Kidney (tissue), 14 donors: Measurements from ENCODE around the gene PORCN. TPM values are rescaled to one million over a fixed set of nuclear protein-coding genes. Genes with fewer than 3 reads are reported as not detected.

ENCODE experiments used
- DNase-seq, 5 donors: peaks; one replicate each; pipeline ENCODE4 v3.0.0-alpha.2; 2013 to 2020
- FAIRE-seq: peaks from 2 replicates; lab custom pipeline; 2012; peaks lifted over from hg19 to GRCh38; lab: Jason Lieb, UNC
- H3K27ac ChIP-seq, 2 donors: one replicate each; pipeline ENCODE4 v1.7.0; 2013; ENCODE audit warnings: low read depth in 2 of 2, low read length in 2 of 2, inconsistent platforms in 1 of 2
- H3K27me3 ChIP-seq: one replicate; pipeline ENCODE4 v1.7.1; 2013; ENCODE audit warnings: low read length, inconsistent platforms; ENCODE audit not compliant: control insufficient read depth, insufficient read depth
- H3K36me3 ChIP-seq, 3 donors: one replicate each; pipeline versions ENCODE4 v1.7.0 to v1.7.1; 2013; ENCODE audit warnings: low read length in 3 of 3, control low read depth in 1 of 3, inconsistent platforms in 1 of 3; ENCODE audit not compliant: insufficient read depth in 3 of 3, control insufficient read depth in 2 of 3
- H3K4me1 ChIP-seq, 3 donors: one replicate each; pipeline versions ENCODE4 v1.7.0 to v1.7.1; 2013; ENCODE audit warnings: low read length in 3 of 3, inconsistent platforms in 1 of 3, low read depth in 1 of 3; ENCODE audit not compliant: control insufficient read depth in 2 of 3, insufficient read depth in 2 of 3
- H3K4me3 ChIP-seq, 3 donors: one replicate each; pipeline versions ENCODE4 v1.7.0 to v1.8.1; 2013; ENCODE audit warnings: low read length in 3 of 3, control low read depth in 1 of 3, inconsistent platforms in 1 of 3
- H3K9ac ChIP-seq, 3 donors: one replicate each; pipeline versions ENCODE4 v1.7.0 to v1.7.1; 2013; ENCODE audit warnings: low read length in 3 of 3, control low read depth in 1 of 3, inconsistent platforms in 1 of 3
- H3K9me3 ChIP-seq, 3 donors: one replicate each; pipeline versions ENCODE4 v1.7.0 to v1.7.1; 2013; ENCODE audit warnings: low read length in 3 of 3, control low read depth in 1 of 3, inconsistent platforms in 1 of 3; ENCODE audit not compliant: control insufficient read depth in 2 of 3, insufficient read depth in 1 of 3
- intact Hi-C: fragments of 100-400 bp; cut with DNase I; formaldehyde crosslinking; loops from one replicate; pipeline ENCODE4 v1.11.1; 2022
- polyA plus RNA-seq: library from polyadenylated mRNA; stranded (reverse); fragments of 350-450 nt; fragmentation: Illumina TruSeq; extraction: RNeasy Lipid Tissue Mini Kit (QIAGEN cat#74804); gene quantifications from one replicate; pipeline ENCODE4 v1.2.3, GENCODE V29; 2014; ENCODE audit warnings: low read depth, low replicate concordance; ENCODE audit not compliant: insufficient read depth
- total RNA-seq: library from RNA; stranded (reverse); fragmentation: NEBNext Ultra II Directional; extraction: Animal tissue kit (Norgen Biotek cat#: 25700); gene quantifications from one replicate; pipeline ENCODE4 v1.2.1, GENCODE V29; 2021
- TF ChIP-seq, protein P1 (sequence below): IDR thresholded peaks from 3 replicates; pipeline ENCODE4 v1.5.1; 2012; ENCODE audit warnings: mild to moderate bottlenecking, moderate library complexity, borderline replicate concordance; ENCODE audit not compliant: insufficient read depth; ENCODE audit errors: extremely low read depth
- donor health status: control.
- donor health status: control.
- donor health status: control.
- donor health status: control.
- donor health status: control.
- donor health status: DM: yes; HTN: yes; CAD: no.
- donor health status: Normal renal cell carcinoma (clear cell type).

PORCN gene
- total and polyA plus RNA-seq, 2 donors from 2014 or later, result 8.9 to 11.7 TPM

DNA sequence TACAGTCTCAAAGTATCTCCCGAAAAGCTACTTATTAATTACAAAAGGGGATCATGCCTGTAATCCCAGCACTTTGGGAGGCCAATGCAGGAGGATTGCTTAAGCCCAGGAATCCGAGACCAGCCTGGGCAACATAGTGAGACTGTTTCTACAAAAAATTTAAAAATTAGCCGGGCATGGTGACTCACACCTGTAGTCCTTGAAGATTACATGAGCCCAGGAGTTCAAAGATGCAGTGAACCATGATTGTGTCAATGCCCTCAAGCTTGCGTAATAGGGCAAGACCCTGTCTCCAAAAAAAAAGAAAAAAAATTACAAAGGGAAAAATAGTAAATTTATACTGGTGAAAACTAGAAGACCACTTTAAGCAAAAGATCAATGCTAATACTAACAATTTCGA, 3.3 kb upstream of the PORCN start:
- Histone ChIP-seq H3K27ac (no peak overlapping the region), H3K9me3 (no peaks in the 10 kb centered on the region), H3K9ac (no peak overlapping the region), H3K36me3 (no peaks in the 10 kb centered on the region), H3K4me1 (peaks cover 0 to 5% (median 5%) of the 10 kb centered on the region in 3 donors), H3K27me3 (no peaks in the 10 kb centered on the region), H3K4me3 (no peak overlapping the region)
- FAIRE-seq, result peak; percentile 37
- no peak for DNase-seq
- TF ChIP-seq, protein P1, sequence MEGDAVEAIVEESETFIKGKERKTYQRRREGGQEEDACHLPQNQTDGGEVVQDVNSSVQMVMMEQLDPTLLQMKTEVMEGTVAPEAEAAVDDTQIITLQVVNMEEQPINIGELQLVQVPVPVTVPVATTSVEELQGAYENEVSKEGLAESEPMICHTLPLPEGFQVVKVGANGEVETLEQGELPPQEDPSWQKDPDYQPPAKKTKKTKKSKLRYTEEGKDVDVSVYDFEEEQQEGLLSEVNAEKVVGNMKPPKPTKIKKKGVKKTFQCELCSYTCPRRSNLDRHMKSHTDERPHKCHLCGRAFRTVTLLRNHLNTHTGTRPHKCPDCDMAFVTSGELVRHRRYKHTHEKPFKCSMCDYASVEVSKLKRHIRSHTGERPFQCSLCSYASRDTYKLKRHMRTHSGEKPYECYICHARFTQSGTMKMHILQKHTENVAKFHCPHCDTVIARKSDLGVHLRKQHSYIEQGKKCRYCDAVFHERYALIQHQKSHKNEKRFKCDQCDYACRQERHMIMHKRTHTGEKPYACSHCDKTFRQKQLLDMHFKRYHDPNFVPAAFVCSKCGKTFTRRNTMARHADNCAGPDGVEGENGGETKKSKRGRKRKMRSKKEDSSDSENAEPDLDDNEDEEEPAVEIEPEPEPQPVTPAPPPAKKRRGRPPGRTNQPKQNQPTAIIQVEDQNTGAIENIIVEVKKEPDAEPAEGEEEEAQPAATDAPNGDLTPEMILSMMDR, result no peak
- intact Hi-C loops, result no loop called here

DNA sequence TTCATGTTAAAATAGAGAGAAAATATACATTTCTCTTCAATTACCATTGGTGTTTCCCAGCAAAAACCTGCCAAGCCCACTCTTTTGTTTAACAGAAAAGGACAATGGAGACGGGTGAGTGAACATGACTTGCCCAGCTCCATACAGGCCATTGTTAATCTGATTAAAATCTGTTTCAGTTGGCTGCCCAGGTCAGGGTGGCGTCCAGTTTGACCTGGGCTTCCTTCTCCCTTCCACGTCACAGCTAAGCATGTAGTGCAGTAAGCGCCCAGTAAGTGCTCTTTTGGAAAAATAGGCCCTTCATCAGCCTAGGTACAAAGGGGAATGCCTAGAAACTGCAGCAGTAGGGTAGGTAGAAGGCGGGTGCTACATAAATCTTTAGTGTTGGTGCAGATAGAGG, 1.5 kb upstream of the PORCN start:
- H3K9me3 ChIP-seq, result no peaks in the 10 kb centered on the region
- H3K9ac ChIP-seq, result no peak overlapping the region
- H3K4me1 ChIP-seq, result peaks cover 0 to 5% (median 5%) of the 10 kb centered on the region in 3 donors
- H3K27ac ChIP-seq, result no peak overlapping the region
- no peaks in the 10 kb centered on the region for H3K27me3 ChIP-seq
- no peak overlapping the region for H3K4me3 ChIP-seq
- intact Hi-C loops, result no loop called here
- no peaks in the 10 kb centered on the region for H3K36me3 ChIP-seq
- FAIRE-seq, result no peak
- TF ChIP-seq, protein P1, result no peak
- peak in 1 of 5 donors; percentile 6 for DNase-seq

DNA sequence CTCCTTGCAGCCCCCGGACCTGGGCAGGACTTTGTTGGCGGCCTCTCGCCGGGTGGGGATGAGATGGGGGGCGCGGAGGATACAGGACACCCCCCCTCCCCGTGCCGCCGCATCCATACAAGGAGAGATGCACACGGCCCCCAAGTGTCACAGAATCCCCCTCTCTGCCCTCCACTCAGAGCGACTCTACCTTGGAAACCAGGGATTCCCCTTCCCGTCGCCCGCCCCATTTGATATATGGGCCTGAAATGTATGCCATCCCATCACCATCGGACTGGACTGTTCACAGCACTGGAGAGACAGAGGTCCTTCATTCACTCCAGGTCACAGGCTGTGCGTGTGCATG, 426 bp downstream of the PORCN start:
- Histone ChIP-seq H3K27me3 (no peaks in the 10 kb centered on the region), H3K4me1 (peaks cover 0 to 5% (median 5%) of the 10 kb centered on the region in 3 donors), H3K27ac (no peak overlapping the region), H3K9ac (peak overlapping the region in 2 of 3 donors; percentile 67 to 71), H3K4me3 (peak overlapping the region; percentile 54 to 76 (median 65)), H3K36me3 (no peaks in the 10 kb centered on the region), H3K9me3 (no peaks in the 10 kb centered on the region)
- intact Hi-C loops, result no loop called here
- TF ChIP-seq, protein P1, result no peak
- peak in 4 of 5 donors; percentile 1 to 43 (median 18) for DNase-seq
- FAIRE-seq, result no peak

DNA sequence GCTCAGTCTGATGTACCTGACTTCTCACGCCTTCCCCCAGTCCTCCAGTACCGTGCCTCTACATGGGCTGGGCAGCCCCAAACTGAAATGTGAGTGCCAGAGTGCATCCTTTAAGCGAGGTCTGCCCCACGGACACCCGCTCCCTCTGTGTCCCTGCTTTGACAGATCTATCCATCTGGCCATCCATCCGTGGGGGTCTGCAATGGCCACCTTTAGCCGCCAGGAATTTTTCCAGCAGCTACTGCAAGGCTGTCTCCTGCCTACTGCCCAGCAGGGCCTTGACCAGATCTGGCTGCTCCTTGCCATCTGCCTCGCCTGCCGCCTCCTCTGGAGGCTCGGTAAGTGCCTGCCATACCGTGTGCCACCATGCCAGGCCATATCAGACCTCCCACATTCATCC, 827 bp downstream of the PORCN start:
- no peaks in the 10 kb centered on the region for H3K9me3 ChIP-seq
- H3K4me1 ChIP-seq, result peaks cover 0 to 5% (median 5%) of the 10 kb centered on the region in 3 donors
- no peak overlapping the region for H3K27ac ChIP-seq
- no peaks in the 10 kb centered on the region for H3K36me3 ChIP-seq
- TF ChIP-seq, protein P1, result no peak
- no peaks in the 10 kb centered on the region for H3K27me3 ChIP-seq
- intact Hi-C loops, result no loop called here
- DNase-seq, result peak in 1 of 5 donors; percentile 54
- peak overlapping the region; percentile 54 to 76 (median 65) for H3K4me3 ChIP-seq
- H3K9ac ChIP-seq, result peak overlapping the region in 1 of 3 donors; percentile 71
- no peak for FAIRE-seq
